NCI-H2081 (cell line): Measurements from ENCODE around the gene TAS2R60.
A peak's percentile ranks its signal among the peaks of the same experiment; 100 is the strongest.
"Not testable (repeated sequence)": the region's sequence is repeated elsewhere in the genome, so short reads cannot be mapped to it uniquely, and the experiment has no call there.

Experiments
- DNase-seq, 2 experiments: peaks; one replicate each; lab custom pipeline; 2025; lab: John Stamatoyannopoulos, UW

The TAS2R60 gene

GRCh38 chr7:143411976-143412708 lies 31.1 kb upstream of the TAS2R60 start:
- DNase-seq: no peak

GRCh38 chr7:143413123-143413522 lies 30.1 kb upstream of the TAS2R60 start:
- DNase-seq: no peak

GRCh38 chr7:143415209-143415608 lies 28.0 kb upstream of the TAS2R60 start:
- DNase-seq: not testable (repeated sequence)

DNA sequence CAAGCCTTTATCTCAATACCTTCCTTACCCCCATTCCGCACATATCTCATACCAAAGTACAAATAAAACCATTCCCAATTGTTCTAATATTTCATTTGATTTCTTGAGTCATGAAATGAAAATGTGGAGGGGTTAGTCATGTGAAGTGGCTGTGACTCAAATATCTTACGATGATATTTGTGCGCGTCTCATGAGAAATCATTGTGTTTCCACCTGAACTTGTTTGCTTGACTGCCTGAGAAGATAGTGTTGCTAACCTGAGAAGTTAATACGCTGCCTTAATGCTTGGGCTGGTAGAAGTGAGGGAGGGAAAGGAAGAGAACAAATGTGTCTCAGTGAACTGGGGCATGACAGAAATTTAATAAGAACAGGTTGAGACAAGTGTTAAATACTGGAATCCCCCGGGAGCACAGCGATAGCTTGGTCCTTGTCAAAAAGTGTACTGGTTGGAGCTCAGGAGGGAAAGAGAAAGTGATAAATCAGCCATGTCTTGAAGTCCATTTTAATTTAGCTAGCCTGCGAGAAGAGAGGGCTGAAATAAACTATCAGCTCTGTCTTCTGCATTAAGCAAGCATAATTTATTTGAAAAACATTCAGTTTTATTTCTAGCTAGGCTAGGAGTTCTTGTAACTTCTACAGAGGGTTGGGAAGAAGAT lies 27.4 kb upstream of the TAS2R60 start:
- DNase-seq: no peak

GRCh38 chr7:143416565-143417149 lies 26.6 kb upstream of the TAS2R60 start:
- DNase-seq: peak; percentile 42 to 57

DNA sequence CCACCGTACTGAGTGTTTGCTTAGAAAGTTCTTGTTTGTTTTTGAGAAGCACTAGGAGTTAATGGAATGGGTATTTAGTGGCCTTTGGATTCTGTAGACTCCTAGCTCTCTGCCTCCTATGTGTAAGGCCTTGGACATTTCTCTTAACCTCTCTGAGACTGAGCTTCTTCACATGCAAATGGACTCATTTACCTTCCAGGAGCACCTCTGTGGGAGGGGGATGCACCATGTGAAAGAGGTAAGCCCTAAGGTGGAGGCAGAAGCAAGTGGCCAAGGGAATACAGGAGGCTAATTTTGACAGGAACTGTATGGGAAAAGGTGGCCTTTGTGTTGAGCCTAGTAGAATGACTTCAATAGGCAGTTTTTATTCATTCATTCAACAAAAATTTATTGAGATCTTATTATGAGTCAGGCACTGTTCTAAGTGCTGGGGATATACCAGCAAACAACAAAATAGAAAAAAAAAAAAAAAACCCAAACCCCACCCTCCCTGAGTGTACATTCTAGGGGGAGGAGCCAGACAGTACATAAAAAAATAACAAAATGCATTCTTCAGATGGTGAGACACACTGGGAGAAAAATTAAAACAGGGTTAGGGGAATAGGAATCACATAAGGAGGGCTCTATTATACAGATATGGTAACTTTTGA lies 25.4 kb upstream of the TAS2R60 start:
- no peak for DNase-seq

GRCh38 chr7:143418681-143419458 lies 24.4 kb upstream of the TAS2R60 start:
- no peak for DNase-seq

DNA sequence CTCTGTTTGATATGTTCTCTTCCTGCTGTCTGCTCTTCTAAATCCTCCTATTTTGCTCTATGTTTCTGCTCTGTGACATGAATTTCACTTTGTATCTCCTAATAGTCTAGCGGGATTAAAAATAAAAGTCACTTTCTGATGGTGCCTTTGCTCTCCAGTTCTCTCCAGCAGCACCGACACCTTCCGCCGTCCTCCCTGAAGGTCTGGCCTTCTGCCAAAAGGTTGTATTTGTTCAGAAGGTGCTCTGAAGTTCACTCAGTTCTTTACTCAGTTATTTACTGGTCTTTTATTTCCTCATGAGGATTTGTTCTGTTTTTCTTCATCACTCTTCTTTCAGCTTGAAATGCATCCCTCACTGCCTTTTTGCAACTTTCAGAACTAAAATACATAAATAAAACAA lies 23.4 kb upstream of the TAS2R60 start:
- DNase-seq: no peak

GRCh38 chr7:143420624-143421023 lies 22.6 kb upstream of the TAS2R60 start:
- not testable (repeated sequence) for DNase-seq

GRCh38 chr7:143422033-143422432 lies 21.2 kb upstream of the TAS2R60 start:
- DNase-seq: no peak

DNA sequence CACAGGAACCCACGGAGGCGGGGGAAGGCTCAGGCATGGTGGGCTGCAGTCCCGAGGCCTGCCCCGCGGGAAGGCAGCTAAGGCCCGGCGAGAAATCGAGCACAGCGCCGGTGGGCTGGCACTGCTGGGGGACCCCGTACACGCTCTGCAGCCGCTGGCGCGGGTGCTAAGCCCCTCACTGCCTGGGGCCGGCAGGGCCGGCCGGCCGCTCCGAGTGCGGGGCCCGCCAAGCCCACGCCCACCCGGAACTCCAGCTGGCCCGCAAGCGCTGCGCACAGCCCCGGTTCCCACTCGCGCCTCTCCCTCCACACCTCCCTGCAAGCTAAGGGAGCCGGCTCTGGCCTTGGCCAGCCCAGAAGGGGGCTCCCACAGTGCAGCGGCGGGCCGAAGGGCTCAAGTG lies 18.8 kb upstream of the TAS2R60 start:
- not testable (repeated sequence) for DNase-seq

DNA sequence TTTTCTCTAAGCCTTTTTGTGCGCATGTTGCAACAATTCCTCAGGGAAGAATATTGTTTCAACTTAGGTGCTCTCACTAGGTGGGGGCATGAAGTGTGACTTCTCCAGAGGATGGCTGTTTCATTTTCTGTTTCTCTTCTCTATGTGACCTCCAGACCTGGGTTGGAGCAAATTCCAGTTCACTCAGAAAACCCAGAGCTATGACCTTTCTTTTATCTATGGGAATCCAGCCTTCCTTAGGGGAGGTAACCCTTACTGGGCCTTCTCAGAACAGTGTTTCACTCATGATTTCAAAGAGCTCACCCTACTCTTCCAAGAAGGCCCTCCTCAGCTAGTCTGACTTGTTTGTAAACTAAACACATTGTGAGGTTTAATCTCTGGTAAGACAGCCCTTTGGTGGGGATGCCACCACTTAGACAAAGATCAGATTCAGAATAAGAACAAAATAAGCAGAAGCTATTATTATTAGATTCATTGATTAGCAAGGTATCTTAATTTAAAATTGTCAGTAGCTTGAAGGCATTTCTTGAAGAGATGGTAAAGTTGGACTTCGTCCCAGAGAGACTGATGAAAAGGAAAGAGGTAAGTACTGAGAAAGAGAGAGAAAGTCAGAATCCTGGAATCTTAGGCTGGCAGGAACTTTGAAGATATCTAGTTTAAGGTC lies 16.6 kb upstream of the TAS2R60 start:
- no peak for DNase-seq

- DNase-seq: no peak
Measured at GRCh38 chr7:143429770-143430698, 13.2 kb upstream of the TAS2R60 start.

DNA sequence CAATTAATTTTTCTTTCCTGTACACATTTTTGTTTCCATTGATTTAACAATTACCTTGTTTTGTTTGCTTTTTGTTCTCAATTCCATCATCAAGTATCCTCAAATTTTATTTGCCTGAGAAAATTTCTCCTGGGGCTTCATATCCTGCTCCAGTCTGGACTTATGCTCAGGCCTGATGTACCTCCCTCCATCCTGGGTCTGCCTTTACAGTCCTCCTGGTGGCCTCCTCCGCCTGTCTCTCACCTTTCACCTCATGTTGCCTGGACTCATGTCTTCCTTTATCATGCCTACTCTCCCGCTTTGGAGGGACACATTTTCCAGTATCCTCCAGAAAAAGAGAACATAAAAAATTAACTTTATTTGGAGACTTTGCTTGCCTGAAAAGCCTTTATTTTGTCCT lies 12.1 kb upstream of the TAS2R60 start:
- no peak for DNase-seq

DNA sequence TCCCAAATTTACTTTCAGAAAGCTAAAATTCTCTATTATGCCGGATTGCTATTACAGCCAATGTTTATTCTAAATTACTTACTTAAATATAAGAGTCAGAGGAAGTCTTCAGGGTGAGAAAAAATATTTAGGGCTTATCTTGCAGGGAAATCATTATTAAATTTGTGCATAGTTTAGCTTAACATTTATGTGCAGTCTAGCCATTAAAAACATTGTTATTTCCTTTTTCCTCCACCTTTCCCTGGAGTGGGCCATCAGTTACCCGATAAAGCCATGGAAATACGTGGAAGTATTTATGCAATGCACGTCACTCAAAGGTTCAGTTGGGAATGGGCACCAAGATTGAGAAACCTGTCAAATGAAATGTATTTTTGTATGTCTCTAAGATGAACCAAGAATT lies 9.5 kb upstream of the TAS2R60 start:
- no peak for DNase-seq

GRCh38 chr7:143434660-143435059 lies 8.6 kb upstream of the TAS2R60 start:
- no peak for DNase-seq

DNA sequence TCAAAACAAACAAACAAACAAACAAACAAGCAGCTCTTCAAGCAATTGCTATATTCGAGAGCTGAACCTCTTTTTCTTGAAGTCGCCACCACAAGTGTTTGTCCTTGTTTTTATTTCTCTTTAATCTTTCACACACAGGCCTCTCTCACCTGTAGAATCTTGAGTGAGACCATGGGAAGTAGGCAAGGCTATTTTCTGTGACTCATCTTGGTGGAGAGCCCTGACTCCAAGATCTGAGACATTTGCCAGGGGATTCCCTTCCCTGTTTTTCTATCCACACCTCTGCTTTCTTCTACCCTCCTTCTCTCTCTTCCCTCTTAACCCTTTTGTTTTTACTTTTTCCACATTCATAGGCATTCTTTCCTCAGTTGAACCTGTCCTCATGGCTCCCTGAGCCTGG lies 8.0 kb upstream of the TAS2R60 start:
- no peak for DNase-seq

- no peak for DNase-seq
Measured at GRCh38 chr7:143436325-143436946, 6.8 kb upstream of the TAS2R60 start.

- DNase-seq: no peak
Measured at GRCh38 chr7:143437578-143437977, 5.7 kb upstream of the TAS2R60 start.

DNA sequence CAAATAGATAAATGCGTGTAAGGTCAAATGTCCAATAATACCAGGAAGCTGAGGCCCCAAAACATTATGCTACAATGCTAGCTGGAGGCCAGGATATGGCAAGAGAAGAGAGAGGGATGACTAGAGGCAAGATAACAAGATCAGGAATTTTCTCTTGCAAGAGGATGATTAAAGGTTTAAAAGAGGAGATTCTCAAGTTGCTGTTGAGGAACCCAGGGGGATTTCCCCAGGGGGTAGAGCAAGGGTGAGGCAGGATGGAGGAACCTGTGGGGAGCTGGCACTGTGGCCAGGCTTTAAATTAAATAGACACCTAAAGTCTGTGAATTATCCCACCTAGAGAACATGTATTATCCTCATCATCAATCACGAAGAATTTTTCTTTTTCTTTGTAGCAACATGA lies 3.4 kb upstream of the TAS2R60 start:
- no peak for DNase-seq
